ENCODE data around the gene PSTK.

GRCh38 chr10:123024540-123024939 is 44.3 kb downstream of the PSTK start:
- TF ChIP-seq CTCF (IDR thresholded peaks at IDR 0.05; ENCODE audit: borderline replicate concordance, extremely low read depth, low read length, poor library complexity, severe bottlenecking): no peak
- TF ChIP-seq EZH2 (IDR thresholded peaks at IDR 0.05; ENCODE audit: borderline replicate concordance, low read depth, low read length, severe bottlenecking): no peak
